Brain microvascular endothelial cell (primary cell): ENCODE data around the gene TIMMDC1.

Experiments
- DNase-seq: peaks from one replicate; pipeline ENCODE4 v3.0.0-alpha.2; 2020
- H3K27ac ChIP-seq: fragments of 250-450 bp; sonication (Bioruptor Pico); 2 replicates; pipeline ENCODE4 v1.5.1; 2020; ENCODE audit warnings: mild to moderate bottlenecking, moderate library complexity
- H3K27me3 ChIP-seq: fragments of 250-450 bp; sonication (Bioruptor Pico); replicated peaks from 2 replicates; pipeline ENCODE4 v1.5.1; 2020; ENCODE audit warnings: mild to moderate bottlenecking
- H3K36me3 ChIP-seq: fragments of 250-450 bp; sonication (Bioruptor Pico); replicated peaks from 2 replicates; pipeline ENCODE4 v1.5.1; 2020; ENCODE audit warnings: mild to moderate bottlenecking
- H3K4me3 ChIP-seq: 2 replicates; pipeline ENCODE4 v1.5.1; 2011; ENCODE audit warnings: low read depth, mild to moderate bottlenecking, control low read depth, low read length, moderate library complexity
- CTCF ChIP-seq: IDR thresholded peaks from 2 replicates; pipeline ENCODE4 v1.5.1; 2011; ENCODE audit warnings: low read depth, mild to moderate bottlenecking, moderate library complexity, low read length, control low read depth, inconsistent platforms; ENCODE audit errors: missing control alignments
- in situ Hi-C: cut with HindIII; loops from 2 replicates; pipeline ENCODE4 v1.10.0; 2017; ENCODE audit warnings: low sequenced_read_pairs, low pct_ligation_motif_present

TIMMDC1 gene

DNA sequence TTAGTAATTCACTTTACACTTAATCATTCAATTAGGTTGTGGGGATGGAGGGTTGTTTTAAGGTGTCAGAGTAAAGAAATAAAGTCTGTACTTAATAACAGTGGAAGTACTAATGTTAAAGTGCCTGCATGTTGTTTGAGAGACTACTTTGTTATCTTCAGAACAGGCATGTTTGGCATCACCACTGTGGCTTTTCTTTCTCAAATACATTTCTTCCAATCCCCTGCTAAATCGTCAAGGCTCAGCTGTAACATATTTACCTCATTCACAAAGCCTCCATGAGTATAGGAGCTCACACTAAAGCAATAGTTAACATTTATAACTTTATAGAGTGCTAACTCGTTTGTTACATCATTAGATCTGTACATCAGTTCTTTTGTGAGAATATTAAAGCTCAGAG is 2.6 kb downstream of the TIMMDC1 start:
- Histone ChIP-seq H3K4me3 (no peak overlapping the region), H3K36me3 (peaks cover 9% of the 10 kb centered on the region), H3K27ac (no peak overlapping the region), H3K27me3 (no peaks in the 10 kb centered on the region)
- in situ Hi-C loops: no loop called here
- DNase-seq: no peak
- no peak for TF ChIP-seq CTCF

DNA sequence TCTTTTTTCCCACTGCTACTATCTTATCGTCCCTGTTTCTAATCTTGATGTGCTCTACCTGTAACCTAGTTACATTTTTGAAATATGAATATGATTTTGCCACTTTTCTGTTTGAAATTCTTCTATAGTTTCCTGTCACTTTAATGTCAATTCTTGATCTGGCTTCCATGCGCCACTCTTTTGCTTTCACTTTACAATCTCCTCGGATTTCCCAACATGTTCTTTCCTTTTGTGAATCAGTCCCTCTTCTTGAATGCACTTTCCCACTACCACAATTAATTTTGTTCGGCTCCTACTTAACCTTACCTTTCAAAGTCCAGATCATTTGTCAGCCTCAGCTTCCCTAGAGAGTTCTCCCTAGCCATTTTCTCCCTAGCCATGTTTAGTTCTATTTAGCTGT is 8.3 kb downstream of the TIMMDC1 start:
- Histone ChIP-seq H3K27ac (no peak overlapping the region), H3K27me3 (no peaks in the 10 kb centered on the region), H3K36me3 (peaks cover 20% of the 10 kb centered on the region), H3K4me3 (no peak overlapping the region)
- in situ Hi-C loops: no loop called here
- no peak for DNase-seq
- TF ChIP-seq CTCF: no peak

DNA sequence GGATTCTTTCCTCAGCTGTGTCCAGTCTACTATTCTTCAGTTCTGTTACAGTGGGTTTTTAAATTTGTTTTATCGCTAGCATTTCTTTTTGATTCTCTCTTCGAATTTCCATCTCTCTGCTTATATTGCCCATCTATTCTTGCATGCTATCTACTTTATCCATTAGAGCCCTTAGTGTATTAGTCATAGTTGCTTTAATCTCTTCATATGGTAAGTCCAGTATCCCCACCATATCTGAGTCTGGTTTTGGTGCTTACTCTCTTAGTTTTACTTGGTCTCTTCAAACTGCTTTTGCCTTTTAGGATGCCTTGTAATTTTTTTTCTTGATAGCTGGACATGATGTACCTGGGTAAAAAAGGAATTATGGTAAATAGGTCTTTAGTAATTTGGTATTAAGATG is 9.1 kb downstream of the TIMMDC1 start:
- no peak overlapping the region for H3K4me3 ChIP-seq
- in situ Hi-C loops: no loop called here
- H3K27me3 ChIP-seq: no peaks in the 10 kb centered on the region
- H3K27ac ChIP-seq: no peak overlapping the region
- no peak for TF ChIP-seq CTCF
- no peak for DNase-seq
- H3K36me3 ChIP-seq: peaks cover 20% of the 10 kb centered on the region

GRCh38 chr3:119508172-119508845 is 10.0 kb downstream of the TIMMDC1 start:
- TF ChIP-seq CTCF: no peak
- H3K4me3 ChIP-seq: no peak overlapping the region
- in situ Hi-C loops: no loop called here
- DNase-seq: no peak
- no peaks in the 10 kb centered on the region for H3K27me3 ChIP-seq
- no peak overlapping the region for H3K27ac ChIP-seq
- peaks cover 20% of the 10 kb centered on the region for H3K36me3 ChIP-seq

GRCh38 chr3:119510690-119511089 is 12.3 kb downstream of the TIMMDC1 start:
- TF ChIP-seq CTCF: no peak
- H3K36me3 ChIP-seq: peaks cover 11% of the 10 kb centered on the region

DNA sequence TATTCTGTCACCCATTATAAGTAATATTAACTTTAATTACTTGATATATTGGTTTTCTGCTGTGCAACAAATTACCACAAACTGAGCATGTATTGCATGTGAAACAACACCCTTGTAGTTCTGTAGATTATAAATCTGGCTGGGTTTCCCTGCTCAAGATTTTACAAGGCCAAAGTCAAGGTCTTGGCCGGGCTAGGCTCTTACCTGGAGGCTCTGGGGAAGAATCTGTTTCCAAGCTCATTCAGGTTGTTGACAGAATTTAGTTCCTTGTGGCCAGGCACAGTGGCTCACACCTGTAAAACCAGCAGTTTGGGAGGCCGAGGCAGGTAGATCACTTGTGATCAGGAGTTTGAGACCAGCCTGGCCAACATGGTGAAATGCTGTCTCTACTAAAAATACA is 16.3 kb downstream of the TIMMDC1 start:
- no peak overlapping the region for H3K4me3 ChIP-seq
- TF ChIP-seq CTCF: no peak
- DNase-seq: no peak
- H3K27me3 ChIP-seq: no peaks in the 10 kb centered on the region
- H3K27ac ChIP-seq: no peak overlapping the region
- in situ Hi-C loops: no loop called here
- H3K36me3 ChIP-seq: peaks cover 12% of the 10 kb centered on the region

More at GRCh38 chr3:119510690-119511089, 12.3 kb downstream of the TIMMDC1 start:
- Histone ChIP-seq H3K27ac (no peak overlapping the region), H3K4me3 (no peak overlapping the region), H3K27me3 (no peaks in the 10 kb centered on the region)
- DNase-seq: no peak
- in situ Hi-C loops: no loop called here
